ENCODE measurements around the gene GNG7. TPM values are rescaled to one million over a fixed set of nuclear protein-coding genes. Genes with fewer than 3 reads are reported as not detected.

The GNG7 gene
- polyA plus RNA-seq, 3 donors: 1.1 to 1.6 (median 1.3) TPM

DNA sequence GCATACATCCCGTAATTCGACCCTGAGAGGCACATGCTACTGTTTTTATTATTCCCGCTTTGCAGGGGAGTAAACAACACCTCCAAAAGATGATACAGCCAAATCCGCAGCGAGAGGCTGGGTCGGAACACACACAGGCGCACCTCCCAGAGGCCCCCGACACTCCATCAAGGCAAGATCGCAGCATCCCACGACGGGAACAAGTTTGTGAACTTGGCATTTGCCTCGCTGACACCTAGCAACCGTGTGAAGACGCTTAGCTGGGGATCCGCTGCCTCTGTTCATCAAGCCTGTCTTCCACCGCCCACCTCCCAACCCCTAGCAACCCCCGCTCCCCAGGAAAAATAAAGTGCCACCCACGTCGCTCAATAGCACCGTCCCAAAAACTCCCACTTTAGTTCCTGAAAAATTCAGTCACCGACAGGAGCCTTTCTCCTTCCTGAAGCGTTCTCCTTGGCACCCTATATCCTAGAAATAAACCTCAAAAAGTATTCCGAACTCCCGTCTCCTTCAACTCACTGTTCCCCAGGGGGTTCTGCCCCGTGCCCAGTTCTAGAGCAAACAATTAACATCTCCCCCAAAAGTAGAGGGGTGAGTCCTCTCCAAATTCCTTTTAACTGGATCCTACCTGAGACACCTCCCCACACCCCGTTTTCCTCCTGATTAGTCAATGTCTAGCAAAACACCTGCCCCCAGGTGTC lies 1.7 kb downstream of the GNG7 start:
- no peak overlapping the region for H3K27ac ChIP-seq (ENCODE audit: low read depth in 1 of 2, low read length in 2 of 2)
- Mint-ChIP-seq H3K4me3 (no peak overlapping the region), H3K9me3 (no peaks in the 10 kb centered on the region), H3K27me3 (ENCODE audit: low read depth in 3 of 3) (peaks cover 3 to 7% (median 6%) of the 10 kb centered on the region in 3 donors), H3K4me1 (peaks cover 32% of the 10 kb centered on the region), H3K27ac (no peak overlapping the region), H3K36me3 (no peaks in the 10 kb centered on the region)
- DNase-seq: peak in 1 of 3 donors; percentile 1
- no peaks in the 10 kb centered on the region for H3K36me3 ChIP-seq (replicated peaks in 1 of 2; ENCODE audit: control insufficient read depth in 1 of 2, insufficient read depth in 2 of 2, low read length in 2 of 2)
- H3K4me3 ChIP-seq (replicated peaks in 1 of 3; ENCODE audit: low read depth in 2 of 3, low read length in 3 of 3): no peak overlapping the region
- no peaks in the 10 kb centered on the region for H4K20me1 ChIP-seq (ENCODE audit: insufficient read depth, low read length)
- no peak overlapping the region for H2AFZ ChIP-seq (ENCODE audit: insufficient read depth, low read depth, low read length, poor library complexity, severe bottlenecking)
- peaks cover 7% of the 10 kb centered on the region for H3K79me2 ChIP-seq (ENCODE audit: insufficient read depth, low read length)
- TF ChIP-seq, protein P1, sequence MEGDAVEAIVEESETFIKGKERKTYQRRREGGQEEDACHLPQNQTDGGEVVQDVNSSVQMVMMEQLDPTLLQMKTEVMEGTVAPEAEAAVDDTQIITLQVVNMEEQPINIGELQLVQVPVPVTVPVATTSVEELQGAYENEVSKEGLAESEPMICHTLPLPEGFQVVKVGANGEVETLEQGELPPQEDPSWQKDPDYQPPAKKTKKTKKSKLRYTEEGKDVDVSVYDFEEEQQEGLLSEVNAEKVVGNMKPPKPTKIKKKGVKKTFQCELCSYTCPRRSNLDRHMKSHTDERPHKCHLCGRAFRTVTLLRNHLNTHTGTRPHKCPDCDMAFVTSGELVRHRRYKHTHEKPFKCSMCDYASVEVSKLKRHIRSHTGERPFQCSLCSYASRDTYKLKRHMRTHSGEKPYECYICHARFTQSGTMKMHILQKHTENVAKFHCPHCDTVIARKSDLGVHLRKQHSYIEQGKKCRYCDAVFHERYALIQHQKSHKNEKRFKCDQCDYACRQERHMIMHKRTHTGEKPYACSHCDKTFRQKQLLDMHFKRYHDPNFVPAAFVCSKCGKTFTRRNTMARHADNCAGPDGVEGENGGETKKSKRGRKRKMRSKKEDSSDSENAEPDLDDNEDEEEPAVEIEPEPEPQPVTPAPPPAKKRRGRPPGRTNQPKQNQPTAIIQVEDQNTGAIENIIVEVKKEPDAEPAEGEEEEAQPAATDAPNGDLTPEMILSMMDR (IDR thresholded peaks at IDR 0.05): no peak
- WGBS (ENCODE audit: insufficient coverage): 89% methylated on average over 26 of the region's 26 CpGs
- H3K9ac ChIP-seq (ENCODE audit: insufficient read depth, low read length, poor library complexity, severe bottlenecking): no peak overlapping the region
- no peak overlapping the region for H3K4me2 ChIP-seq (replicated peaks; ENCODE audit: extremely low read depth, low read length, poor library complexity, severe bottlenecking)
- intact Hi-C loops (cut with micrococcal nuclease): no loop called here
- H3K9me3 ChIP-seq (replicated peaks in 1 of 2; ENCODE audit: control insufficient read depth in 1 of 2, insufficient read depth in 1 of 2, low read length in 2 of 2): no peaks in the 10 kb centered on the region
- H3K4me1 ChIP-seq (ENCODE audit: control insufficient read depth in 1 of 2, insufficient read depth in 2 of 2, low read length in 2 of 2): peaks cover 10 to 12% of the 10 kb centered on the region in 2 donors
- H3K27me3 ChIP-seq (ENCODE audit: control insufficient read depth in 2 of 2, insufficient read depth in 2 of 2, low read length in 2 of 2): no peaks in the 10 kb centered on the region

GRCh38 chr19:2699413-2700140 lies 2.9 kb downstream of the GNG7 start:
- intact Hi-C loops (cut with micrococcal nuclease): loop anchor here in 1 of 2 donors (5.0 kb wide), 1 partner anchor 37 kb away; no protein-coding TSS in a partner anchor
- H3K4me1 Mint-ChIP-seq: peaks cover 45% of the 10 kb centered on the region

More at GRCh38 chr19:2699413-2700140, 2.9 kb downstream of the GNG7 start:
- TF ChIP-seq, protein P1 (IDR thresholded peaks at IDR 0.05): no peak
- peak in 1 of 3 donors; percentile 0 for DNase-seq
- 89% methylated on average over 9 of the region's 15 CpGs for WGBS (ENCODE audit: insufficient coverage)
- no peaks in the 10 kb centered on the region for H3K36me3 Mint-ChIP-seq
- Histone ChIP-seq H3K27ac (ENCODE audit: low read depth in 1 of 2, low read length in 2 of 2) (no peak overlapping the region), H3K9me3 (replicated peaks in 1 of 2; ENCODE audit: control insufficient read depth in 1 of 2, insufficient read depth in 1 of 2, low read length in 2 of 2) (no peaks in the 10 kb centered on the region), H3K4me1 (ENCODE audit: control insufficient read depth in 1 of 2, insufficient read depth in 2 of 2, low read length in 2 of 2) (peaks cover 22 to 23% of the 10 kb centered on the region in 2 donors), H4K20me1 (ENCODE audit: insufficient read depth, low read length) (no peaks in the 10 kb centered on the region), H3K4me3 (replicated peaks in 1 of 3; ENCODE audit: low read depth in 2 of 3, low read length in 3 of 3) (no peak overlapping the region), H3K4me2 (replicated peaks; ENCODE audit: extremely low read depth, low read length, poor library complexity, severe bottlenecking) (no peak overlapping the region), H3K36me3 (replicated peaks in 1 of 2; ENCODE audit: control insufficient read depth in 1 of 2, insufficient read depth in 2 of 2, low read length in 2 of 2) (no peaks in the 10 kb centered on the region), H3K9ac (ENCODE audit: insufficient read depth, low read length, poor library complexity, severe bottlenecking) (no peak overlapping the region), H3K27me3 (ENCODE audit: control insufficient read depth in 2 of 2, insufficient read depth in 2 of 2, low read length in 2 of 2) (no peaks in the 10 kb centered on the region), H3K79me2 (ENCODE audit: insufficient read depth, low read length) (peaks cover 9% of the 10 kb centered on the region), H2AFZ (ENCODE audit: insufficient read depth, low read depth, low read length, poor library complexity, severe bottlenecking) (no peak overlapping the region)
- H3K27me3 Mint-ChIP-seq (ENCODE audit: low read depth in 3 of 3): peaks cover 0 to 6% (median 5%) of the 10 kb centered on the region in 3 donors
- no peak overlapping the region for H3K4me3 Mint-ChIP-seq
- H3K9me3 Mint-ChIP-seq: no peaks in the 10 kb centered on the region
- peak overlapping the region in 1 of 7 donors; percentile 30 for H3K27ac Mint-ChIP-seq
